Measurements from ENCODE around the gene FERMT3.

The FERMT3 gene

DNA sequence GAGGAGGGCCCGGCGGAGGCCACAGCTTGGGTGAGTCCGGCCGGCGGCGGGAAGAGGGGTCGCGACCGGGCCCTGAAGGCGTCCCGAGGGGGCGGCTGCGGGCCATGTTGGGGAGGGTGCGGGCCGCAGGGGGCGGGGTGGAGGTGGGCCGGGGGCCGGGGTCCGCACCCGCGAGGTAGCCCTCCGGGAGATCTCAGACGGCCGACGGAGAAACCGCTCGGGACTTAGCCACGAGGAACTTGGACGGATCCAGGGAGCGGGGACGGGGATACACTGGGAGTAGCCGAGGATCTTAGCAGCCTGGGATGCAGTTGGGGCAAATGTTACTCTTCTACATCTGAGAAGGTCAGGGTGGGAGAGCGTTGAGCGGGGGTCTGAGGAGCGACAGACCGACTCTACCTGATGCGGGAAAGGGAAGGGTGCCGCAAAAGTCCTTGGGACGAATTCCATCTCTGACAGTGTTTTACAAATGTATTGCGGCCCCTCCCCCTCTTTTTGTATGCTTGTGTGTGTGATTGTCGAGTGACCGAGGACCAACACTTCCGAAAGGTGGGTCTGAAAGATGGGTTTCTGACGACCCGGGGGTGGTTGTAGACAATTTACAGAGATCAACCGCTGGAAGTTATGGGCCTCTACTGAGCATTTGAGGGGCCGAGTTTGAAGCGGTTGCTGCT lies 19.9 kb upstream of the FERMT3 start:
- FAIRE-seq: no peak

DNA sequence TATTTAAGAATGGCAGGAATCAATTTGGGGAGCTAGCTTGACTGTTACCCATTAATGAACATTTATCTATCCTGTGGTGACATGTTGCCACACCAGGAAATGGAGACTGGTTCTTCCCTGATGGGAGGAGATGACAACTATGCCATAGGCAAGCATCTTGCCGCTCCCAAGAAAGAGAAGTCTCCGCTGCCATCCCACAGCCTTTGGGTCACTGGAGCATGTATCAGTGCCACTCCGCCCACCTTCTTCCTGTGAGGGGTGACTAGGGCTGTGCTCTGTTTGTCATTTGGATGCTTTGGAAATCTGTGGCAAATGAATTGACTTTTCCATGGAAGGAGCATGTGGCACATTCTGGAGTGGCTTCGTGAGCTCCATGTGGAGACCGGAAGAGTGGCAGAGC lies 14.1 kb upstream of the FERMT3 start:
- FAIRE-seq: no peak

DNA sequence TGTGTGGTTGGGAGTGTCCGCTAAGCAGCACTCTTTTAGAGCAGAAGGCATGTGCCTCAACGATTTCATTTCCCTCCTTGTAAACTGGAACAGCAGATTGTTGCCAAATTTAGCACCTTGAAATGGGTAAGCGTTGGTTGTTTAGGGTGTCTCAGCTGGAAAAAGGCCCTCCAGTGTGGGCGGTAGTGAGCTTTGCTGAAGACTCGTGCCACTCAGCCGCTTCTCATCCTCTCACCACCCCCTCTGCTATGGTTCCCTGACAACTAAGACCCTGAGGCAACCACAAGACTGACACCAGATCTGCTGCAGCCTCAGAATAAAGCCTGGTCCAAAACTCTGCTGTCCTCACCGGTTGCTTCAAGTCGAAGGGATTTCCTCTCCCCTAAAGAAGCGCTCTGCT lies 9.9 kb upstream of the FERMT3 start:
- no peak for FAIRE-seq

DNA sequence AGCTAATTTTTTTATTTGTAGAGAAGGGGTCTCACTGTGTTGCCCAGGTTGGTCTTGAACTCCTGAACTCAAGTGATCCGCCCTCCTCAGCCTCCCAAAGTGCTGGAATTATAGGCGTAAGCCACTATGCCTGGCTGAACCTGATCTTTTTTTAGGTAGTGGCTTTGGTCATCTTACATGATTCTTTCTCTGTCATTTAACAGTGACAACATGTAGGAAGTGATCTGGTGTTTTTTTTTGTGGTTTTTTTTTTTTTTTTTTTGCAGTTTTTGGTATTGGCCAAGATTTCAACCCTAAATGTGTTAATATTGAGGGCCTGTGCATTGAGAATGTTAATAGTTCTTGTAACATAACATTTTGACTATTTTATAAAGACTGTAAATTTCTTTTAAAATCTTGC lies 8.0 kb upstream of the FERMT3 start:
- no peak for FAIRE-seq

DNA sequence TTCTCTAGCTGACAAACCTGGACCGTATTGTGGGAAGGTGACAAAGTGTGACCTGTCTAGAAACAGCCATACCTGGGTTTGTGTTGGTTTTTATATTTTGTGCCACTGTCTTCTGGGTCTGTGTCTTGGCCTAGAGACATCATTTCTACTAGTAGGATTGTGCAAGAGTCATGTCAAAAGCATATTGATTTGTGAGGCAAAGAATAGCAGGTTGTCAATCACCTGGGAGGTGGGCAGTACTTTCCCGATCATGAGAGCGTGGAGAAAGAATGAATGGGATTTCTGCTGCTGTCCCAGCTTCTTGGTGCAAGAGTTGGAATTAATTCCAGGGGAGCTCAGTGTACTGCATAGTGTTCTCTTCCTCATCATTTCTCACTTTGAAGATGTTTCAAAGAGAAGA lies 5.0 kb upstream of the FERMT3 start:
- FAIRE-seq: no peak

DNA sequence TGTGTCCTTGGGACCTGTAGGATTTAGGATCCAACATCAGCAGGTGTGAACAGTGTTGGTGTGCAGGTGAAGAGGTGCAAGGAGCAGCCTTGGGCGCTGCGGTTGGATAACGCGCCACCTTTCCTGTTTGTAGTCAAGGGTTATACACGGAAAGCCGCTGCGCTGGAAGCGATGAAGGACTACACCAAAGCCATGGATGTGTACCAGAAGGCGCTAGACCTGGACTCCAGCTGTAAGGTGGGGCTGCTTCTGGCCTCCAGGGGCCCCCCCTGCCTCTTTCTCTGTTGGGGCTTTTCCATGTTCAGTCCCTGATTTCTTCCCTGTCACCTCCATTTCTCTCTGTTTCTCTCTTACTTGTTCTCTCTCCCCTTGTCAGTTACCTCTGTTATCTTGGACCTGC lies 3.5 kb upstream of the FERMT3 start:
- no peak for FAIRE-seq

DNA sequence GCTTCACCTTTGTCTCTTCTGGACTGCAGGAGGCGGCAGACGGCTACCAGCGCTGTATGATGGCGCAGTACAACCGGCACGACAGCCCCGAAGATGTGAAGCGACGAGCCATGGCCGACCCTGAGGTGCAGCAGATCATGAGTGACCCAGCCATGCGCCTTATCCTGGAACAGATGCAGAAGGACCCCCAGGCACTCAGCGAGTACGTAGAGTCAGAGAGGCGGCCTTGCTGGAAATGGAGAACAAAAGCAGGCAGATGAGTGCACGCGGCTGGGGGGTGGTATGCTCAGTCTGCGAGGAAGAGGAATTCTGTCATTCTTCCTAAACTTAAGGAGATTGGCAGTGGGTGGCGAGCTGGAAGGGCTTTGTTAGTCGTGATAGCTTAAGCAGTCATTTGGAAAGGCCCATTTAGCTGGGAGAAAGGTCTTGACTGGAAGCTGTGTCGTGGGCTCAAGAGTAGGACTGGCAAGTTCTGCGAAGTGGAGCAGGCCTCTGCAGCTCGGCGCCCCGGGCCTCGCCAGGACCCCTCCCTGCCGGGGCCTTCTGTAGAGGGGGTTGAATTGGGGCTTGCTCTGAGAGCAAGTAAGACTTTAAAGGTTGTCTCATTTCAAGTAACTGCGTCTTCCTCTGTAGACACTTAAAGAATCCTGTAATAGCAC lies 3.0 kb upstream of the FERMT3 start:
- no peak for FAIRE-seq

DNA sequence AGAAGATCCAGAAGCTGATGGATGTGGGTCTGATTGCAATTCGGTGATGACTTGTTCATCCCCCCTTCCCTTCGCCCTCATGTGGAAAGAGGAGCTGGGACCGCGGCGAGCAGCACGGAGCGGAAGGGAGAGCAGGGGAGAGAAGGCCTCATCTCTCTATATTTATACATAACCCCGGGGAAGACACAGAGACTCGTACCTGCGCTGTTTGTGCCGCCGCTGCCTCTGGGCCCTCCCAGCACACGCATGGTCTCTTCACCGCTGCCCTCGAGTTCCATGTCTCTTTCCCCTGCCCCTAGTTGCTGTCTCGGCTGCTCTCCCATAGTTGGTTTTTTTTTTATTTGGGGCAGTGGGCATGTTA lies 2.5 kb upstream of the FERMT3 start:
- FAIRE-seq: no peak

DNA sequence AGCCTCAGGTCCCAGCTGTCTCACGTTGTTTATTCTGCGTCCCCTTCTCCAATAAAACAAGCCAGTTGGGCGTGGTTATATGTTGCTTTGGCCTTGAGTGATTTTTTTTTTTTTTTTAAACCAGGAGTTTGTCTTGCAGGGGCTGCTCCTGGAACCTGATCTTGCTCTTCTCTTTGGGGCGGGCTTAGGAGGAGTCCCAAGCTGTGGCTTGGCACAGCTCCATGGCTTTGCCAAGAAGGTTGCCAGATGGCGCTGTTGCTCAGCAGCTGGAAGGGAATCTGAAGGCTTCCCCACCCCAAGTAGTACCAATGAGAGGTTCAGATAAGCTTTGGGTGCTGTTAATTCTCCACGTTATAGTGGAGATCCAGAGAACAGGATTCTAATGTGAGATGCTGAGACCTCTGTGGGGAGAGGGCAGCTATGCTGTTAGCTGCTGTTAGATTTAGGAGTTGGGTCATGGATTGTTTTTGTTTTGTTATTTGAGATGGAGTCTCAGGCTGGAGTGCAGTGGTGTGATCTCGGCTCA lies 2.0 kb upstream of the FERMT3 start:
- no peak for FAIRE-seq

DNA sequence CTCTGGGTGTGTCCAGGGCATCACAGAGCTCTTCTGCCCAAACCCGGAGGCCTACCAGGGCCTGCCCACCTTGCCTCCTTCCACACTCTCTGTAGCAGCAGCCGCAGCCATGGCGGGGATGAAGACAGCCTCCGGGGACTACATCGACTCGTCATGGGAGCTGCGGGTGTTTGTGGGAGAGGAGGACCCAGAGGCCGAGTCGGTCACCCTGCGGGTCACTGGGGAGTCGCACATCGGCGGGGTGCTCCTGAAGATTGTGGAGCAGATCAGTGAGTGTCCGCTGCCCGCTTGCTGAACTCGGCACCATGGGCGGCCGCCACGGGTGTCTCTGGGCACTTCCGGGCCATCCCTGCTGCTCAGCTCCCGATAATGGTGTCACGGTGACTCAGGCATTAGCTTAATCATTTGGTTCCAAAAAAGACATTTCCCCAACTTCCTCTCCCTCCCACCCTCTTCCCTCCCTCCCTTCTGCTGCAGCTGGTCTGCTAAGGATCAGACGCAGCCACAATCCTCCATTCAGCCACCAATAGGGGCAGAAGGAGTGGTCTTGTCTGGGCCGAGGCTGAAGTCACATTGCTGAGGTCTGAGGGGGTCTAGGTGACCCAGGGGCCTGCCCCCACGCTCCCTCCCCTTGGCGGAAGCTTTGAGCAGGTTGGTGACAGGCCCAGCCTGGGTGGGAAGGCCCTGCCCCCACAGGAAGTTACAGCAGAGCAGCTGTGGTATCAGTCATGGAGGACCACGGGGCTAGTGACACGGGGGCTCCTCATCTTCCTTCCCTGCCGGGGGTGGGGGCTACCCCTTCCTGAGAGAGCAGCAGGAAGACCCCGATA lies 950 bp downstream of the FERMT3 start:
- FAIRE-seq: no peak

DNA sequence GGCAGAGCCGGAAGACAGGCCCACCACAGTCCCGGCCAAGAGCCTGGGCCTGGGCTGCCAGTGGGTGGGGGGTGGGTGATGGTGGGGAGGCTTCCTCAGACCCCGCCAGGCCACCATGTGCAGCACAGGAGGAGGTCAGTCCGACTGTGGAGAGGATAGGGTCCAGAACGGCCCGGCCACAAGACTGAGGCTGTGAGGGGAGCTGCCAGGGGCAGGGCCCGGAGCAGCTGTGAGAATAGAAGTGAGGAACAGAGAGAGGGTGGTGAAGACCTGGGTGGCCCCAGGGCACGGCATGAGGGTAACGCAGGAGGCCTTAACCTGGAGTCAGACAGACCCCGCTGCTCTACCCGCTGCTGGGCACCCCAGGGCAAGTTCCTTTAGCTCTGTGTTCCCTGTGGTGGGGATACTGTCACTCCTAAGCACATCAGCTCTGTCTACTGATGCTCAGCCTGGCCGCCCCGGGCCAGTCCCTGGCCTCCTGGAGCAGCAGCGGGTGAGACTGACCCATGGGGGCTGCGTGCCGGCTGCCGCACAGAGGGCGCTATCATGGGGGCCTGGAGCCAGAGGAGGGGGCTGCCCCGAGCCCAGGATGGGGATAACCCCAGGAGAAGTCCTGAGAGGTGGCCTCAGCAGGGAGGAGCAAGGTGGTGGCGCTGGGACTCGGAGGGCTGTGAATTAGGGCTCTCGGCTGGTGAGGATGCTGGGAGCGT lies 1.7 kb downstream of the FERMT3 start:
- no peak for FAIRE-seq

DNA sequence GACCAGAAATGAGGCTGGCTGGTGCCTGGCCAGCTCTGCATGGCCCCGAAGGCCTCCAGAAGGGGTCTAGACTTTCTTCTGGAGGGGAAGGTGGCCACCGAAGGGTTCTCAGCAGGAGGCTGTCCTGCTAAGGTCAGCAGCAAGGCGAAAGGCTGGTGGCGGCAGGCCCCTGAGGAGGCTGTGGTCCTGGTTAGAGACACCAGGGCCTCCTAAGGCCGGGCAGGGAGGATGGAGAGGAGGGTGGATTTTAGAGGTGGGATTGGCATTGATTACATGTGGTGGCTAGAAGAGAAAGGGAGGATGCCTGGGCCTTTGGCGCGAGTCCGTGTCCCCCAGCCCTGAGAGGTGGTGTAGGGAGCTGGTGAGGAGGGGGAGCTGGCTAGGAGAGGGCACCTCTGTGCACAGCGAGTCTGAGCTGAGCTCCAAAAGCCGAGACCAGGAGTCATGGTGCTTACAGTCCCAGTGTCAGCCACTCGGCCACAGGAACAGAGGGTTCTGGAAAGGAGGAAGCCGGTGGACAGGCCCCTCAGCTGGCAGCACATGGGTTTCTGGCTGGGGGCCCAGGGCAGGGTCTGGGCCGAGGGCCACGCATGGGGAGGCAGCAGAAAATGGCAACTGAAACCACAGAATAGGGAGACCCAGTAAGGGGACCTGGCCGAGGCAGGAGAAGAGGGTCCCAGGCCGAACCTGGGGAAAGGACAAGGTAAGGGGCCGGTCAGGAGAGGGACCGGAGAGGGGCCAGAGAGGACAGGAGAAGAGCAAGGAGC lies 2.5 kb downstream of the FERMT3 start:
- no peak for FAIRE-seq

DNA sequence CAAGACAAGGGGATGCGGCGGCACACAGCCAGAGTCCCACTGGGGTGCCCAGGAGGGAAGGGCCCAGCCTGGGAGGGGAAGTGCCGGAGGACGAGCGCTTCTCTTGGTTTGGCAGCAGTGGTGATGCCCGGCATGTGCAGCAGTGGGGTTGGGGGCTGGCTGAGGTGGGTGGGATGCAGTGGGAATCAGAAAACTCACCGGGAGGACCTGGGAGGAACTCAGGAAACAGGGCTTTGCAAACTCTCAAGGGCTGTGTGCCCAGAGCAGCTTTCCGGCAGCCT lies 3.0 kb downstream of the FERMT3 start:
- no peak for FAIRE-seq

DNA sequence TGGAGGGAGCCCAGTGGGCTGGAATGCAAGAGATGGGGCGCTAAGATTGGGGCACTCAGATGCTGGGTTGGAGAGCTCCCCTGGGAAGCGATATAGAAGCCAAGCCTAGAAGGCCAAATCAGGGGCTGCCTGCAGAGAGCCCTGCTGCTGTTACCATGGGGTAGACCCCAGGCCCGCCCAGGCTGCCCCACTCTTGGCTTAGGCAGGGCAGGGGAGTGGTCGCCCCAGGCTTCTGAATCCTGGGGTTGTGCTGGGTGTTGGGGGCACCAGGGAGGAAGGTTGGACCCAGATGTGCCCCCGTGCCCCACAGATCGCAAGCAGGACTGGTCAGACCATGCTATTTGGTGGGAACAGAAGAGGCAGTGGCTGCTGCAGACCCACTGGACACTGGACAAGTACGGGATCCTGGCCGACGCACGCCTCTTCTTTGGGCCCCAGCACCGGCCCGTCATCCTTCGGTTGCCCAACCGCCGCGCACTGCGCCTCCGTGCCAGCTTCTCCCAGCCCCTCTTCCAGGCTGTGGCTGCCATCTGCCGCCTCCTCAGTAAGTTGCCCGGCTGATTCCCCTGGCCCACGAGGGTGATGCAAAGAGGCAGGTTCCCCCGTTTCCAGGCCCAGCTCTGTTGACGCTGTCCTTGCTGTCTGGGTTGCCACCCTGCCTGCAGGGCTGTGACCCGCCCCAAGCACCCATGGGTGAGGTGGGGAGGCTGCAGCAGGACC lies 3.9 kb downstream of the FERMT3 start:
- no peak for FAIRE-seq

DNA sequence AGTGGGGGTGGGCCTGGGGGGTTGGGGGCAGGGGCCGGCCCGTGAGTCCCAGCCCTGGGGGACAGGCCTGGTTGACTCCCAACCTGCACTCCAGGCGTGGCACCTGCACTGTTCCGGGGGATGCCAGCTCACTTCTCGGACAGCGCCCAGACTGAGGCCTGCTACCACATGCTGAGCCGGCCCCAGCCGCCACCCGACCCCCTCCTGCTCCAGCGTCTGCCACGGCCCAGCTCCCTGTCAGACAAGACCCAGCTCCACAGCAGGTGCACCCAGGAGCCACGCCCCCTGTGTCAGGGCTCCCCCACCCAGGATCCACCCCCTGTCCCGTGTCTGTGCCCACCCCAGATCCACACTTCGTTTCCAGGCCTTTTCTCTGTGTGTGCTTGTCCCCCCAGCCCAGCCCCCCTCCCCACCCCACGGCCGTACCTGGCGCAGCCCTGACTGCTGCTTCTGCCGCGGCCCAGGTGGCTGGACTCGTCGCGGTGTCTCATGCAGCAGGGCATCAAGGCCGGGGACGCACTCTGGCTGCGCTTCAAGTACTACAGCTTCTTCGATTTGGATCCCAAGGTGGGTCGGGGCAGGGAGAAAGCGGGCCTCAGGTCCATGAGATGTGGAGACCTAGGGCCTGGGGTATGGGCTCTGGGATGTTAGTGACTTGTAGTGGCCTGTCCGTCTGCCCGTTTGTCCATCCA lies 4.8 kb downstream of the FERMT3 start:
- FAIRE-seq: no peak

DNA sequence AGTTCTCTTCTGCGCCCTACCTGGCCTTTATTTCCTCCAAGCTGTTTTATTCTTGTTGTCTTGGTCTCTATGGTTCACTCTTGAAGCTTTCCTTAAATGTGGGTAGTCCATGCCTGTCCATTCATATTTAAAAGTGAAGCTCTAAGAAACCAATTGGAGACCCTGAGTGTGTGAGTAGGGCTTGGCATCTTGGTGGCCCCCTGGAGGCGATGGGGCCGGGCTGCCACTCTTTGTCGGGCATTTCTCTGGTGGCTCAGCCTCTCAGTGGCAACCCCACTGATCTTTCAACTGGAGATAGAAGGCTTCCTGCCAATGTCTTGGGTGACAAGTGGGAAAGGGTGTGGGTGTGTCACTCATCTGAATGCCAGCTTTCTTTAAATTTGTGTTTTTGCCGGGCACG lies 10.4 kb downstream of the FERMT3 start:
- FAIRE-seq: no peak

DNA sequence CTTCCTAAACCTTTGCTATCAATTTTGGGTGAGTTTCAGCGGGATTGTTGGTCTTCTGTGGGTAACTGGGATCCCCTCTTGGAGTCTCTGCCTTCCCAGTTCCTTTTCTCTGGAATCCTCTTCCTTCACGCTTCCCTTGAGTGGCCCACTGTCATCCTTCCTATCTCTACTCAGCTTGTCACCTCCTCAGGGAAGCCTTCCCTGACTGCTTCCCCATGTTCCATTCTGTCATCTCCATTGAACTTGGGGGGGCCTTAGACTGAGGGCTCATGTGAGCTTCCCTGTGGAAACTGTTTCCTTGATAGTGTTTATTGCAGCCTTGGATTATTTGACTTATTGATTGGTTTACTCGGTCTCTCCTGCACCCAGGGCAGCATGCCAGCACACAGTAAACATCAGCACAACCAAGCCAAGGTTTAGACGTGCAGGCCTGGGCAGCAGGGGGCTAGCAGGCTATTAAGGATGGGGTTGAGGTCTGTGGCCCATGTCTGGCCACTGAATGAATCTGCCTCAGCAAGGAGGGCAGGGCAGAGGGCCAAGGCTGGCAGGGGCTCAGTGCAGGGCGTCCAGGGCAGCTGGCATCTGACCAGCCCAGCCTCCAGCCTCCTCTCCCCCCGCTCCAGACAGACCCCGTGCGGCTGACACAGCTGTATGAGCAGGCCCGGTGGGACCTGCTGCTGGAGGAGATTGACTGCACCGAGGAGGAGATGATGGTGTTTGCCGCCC lies 12.3 kb downstream of the FERMT3 start:
- no peak for FAIRE-seq

DNA sequence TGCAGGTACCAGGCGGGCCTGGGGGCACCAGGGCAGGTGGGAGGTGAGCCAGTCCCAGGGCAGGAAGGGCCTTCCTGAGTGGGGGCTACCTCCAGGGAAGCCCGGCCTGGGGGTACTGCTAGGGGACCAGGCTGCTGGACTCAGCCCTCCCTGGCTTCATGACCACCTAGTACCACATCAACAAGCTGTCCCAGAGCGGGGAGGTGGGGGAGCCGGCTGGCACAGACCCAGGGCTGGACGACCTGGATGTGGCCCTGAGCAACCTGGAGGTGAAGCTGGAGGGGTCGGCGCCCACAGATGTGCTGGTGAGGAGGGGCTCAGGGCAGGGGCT lies 12.8 kb downstream of the FERMT3 start:
- FAIRE-seq: no peak

DNA sequence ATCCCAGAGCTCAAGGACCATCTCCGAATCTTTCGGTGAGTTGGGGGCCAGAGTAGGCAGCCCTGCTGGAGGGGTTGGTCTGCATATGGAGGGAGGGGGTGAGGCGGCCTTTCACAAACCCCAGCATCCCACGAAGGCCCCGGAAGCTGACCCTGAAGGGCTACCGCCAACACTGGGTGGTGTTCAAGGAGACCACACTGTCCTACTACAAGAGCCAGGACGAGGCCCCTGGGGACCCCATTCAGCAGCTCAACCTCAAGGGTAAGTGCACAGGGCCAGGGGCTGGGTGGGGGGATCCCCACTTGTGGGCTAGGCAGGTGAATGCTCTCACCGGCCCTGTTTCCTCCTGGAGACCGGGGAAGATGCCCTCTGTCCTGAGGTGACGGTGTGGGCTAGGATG lies 13.2 kb downstream of the FERMT3 start:
- no peak for FAIRE-seq

DNA sequence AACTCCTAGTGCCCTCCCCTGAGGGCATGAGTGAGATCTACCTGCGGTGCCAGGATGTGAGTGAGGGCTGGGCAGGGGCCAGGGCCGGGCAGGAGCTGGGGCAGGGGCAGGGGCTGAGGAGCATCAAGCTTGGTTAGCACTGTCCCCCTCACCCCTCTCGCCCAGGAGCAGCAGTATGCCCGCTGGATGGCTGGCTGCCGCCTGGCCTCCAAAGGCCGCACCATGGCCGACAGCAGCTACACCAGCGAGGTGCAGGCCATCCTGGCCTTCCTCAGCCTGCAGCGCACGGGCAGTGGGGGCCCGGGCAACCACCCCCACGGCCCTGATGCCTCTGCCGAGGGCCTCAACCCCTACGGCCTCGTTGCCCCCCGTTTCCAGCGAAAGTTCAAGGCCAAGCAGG lies 13.8 kb downstream of the FERMT3 start:
- no peak for FAIRE-seq

DNA sequence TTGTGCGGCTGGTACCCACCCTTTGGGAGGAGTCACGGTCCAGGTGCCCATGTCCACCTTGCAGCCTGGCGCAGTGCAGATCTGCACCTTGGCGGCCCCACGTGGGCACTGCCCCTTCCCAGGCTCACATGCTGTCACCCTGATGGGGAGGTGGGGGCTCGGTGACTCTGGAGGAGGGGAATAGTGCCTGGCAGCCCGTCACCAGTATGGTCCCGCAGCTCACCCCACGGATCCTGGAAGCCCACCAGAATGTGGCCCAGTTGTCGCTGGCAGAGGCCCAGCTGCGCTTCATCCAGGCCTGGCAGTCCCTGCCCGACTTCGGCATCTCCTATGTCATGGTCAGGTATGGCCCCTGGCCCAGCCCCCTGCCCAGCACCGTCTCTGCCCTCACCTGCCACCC lies 14.3 kb downstream of the FERMT3 start:
- no peak for FAIRE-seq
